ENCODE results near the gene ANKS3. TPM values are rescaled to one million over a fixed set of nuclear protein-coding genes. Genes with fewer than 3 reads are reported as not detected.

ANKS3 gene
- polyA plus RNA-seq, 1 of the 3 experiments (the other 2 are of a cell fraction), result 42.2 TPM

DNA sequence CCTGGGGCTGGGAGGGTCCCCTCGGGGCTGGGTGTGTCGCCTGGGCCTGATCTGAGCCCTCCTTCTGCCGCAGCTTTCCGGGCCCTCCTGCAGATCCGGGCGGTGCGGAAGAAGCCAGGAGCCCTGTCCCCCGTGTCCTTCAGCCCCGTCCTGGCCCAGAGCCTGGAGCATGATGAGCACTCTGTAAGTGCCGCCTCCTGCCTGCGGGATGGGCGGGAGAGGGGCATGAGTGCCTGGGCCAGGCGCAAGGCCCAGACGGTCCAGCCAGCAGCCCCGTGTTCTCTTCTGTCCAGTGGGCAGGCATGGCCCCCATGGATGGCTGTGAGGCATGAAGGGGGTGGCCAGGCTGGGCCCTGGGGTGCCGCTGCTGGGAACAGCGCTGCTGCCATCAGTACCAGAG lies 56.7 kb downstream of the ANKS3 start:
- CTCF ChIA-PET, result no interaction called here
- no peak for DNase-seq
- H3K27ac ChIP-seq (ENCODE audit: low read depth in 2 of 2, low read length in 1 of 2), result no peak overlapping the region
- H4K20me1 ChIP-seq (ENCODE audit: insufficient read depth), result 0 out of 2 replicates have a peak, but pooled peaks cover 2% of the 10 kb centered on the region
- H3K4me2 ChIP-seq, result no peak overlapping the region
- no peaks in the 10 kb centered on the region for H3K9me3 ChIP-seq
- H3K79me2 ChIP-seq (ENCODE audit: insufficient read depth), result no peaks in the 10 kb centered on the region; the same call in 1 of the 2 replicates
- peaks cover 9 to 20% of the 10 kb centered on the region in 2 experiments for H3K36me3 ChIP-seq (replicated peaks in 1 of 2; ENCODE audit: control insufficient read depth in 1 of 2, insufficient read depth in 2 of 2, low read length in 1 of 2)
- H2AFZ ChIP-seq (ENCODE audit: low read depth), result no peak overlapping the region
- 82% methylated on average over 10 of the region's 17 CpGs for whole genome bisulfite sequencing (ENCODE audit: low lambda C conversion rate)
- H3K4me1 ChIP-seq (ENCODE audit: control insufficient read depth in 1 of 2, insufficient read depth in 2 of 2, low read depth in 1 of 2, low read length in 1 of 2), result peaks cover 0 to 4% of the 10 kb centered on the region in 2 experiments; a peak in 1 of 4 replicates
- H3F3A ChIP-seq (replicated peaks; ENCODE audit: insufficient read depth), result no peaks in the 10 kb centered on the region
- H3K9ac ChIP-seq, result no peak overlapping the region
- H3K4me3 ChIP-seq (ENCODE audit: low read depth in 2 of 2, low read length in 1 of 2), result no peak overlapping the region
- no peaks in the 10 kb centered on the region for H3K27me3 ChIP-seq (ENCODE audit: insufficient read depth)
- POLR2A ChIA-PET, result no interaction called here
- no peaks in the 10 kb centered on the region for H3K9me2 ChIP-seq
- TF ChIP-seq, protein P1, sequence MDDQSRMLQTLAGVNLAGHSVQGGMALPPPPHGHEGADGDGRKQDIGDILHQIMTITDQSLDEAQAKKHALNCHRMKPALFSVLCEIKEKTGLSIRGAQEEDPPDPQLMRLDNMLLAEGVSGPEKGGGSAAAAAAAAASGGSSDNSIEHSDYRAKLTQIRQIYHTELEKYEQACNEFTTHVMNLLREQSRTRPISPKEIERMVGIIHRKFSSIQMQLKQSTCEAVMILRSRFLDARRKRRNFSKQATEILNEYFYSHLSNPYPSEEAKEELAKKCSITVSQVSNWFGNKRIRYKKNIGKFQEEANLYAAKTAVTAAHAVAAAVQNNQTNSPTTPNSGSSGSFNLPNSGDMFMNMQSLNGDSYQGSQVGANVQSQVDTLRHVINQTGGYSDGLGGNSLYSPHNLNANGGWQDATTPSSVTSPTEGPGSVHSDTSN (IDR thresholded peaks at IDR 0.05), result no peak
- TF ChIP-seq, protein P2, sequence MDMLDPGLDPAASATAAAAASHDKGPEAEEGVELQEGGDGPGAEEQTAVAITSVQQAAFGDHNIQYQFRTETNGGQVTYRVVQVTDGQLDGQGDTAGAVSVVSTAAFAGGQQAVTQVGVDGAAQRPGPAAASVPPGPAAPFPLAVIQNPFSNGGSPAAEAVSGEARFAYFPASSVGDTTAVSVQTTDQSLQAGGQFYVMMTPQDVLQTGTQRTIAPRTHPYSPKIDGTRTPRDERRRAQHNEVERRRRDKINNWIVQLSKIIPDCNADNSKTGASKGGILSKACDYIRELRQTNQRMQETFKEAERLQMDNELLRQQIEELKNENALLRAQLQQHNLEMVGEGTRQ (IDR thresholded peaks at IDR 0.05; ENCODE audit: borderline replicate concordance, low read depth, low read length), result no peak
- TF ChIP-seq MEF2A (IDR thresholded peaks at IDR 0.05; ENCODE audit: borderline replicate concordance, low read depth) (no peak), JUND (IDR thresholded peaks at IDR 0.05) (no peak), RCOR1 (IDR thresholded peaks at IDR 0.05; ENCODE audit: low read length) (no peak), MXI1 (IDR thresholded peaks at IDR 0.05; ENCODE audit: low read depth, low read length) (no peak), CHD2 (IDR thresholded peaks at IDR 0.05; ENCODE audit: low read length, partially characterized antibody) (no peak), TAF1 (IDR thresholded peaks at IDR 0.05; ENCODE audit: borderline replicate concordance, low read depth, low read length) (no peak), NFIC (IDR thresholded peaks at IDR 0.05; ENCODE audit: borderline replicate concordance) (no peak), FOXM1 (IDR thresholded peaks at IDR 0.05; ENCODE audit: low read depth) (no peak), SIN3A (IDR thresholded peaks at IDR 0.05; ENCODE audit: borderline replicate concordance, low read depth, low read length) (no peak), GATA2 (CRISPR knock-in tag; IDR thresholded peaks at IDR 0.05) (no peak), GABPA (IDR thresholded peaks at IDR 0.05; ENCODE audit: low read depth) (no peak), RFX5 (IDR thresholded peaks at IDR 0.05; ENCODE audit: low read length) (no peak), TEAD4 (IDR thresholded peaks at IDR 0.05; ENCODE audit: borderline replicate concordance, insufficient read depth) (no peak), RXRA (IDR thresholded peaks at IDR 0.05; ENCODE audit: borderline replicate concordance, low read depth) (no peak)
- TF ChIP-seq, protein P3, sequence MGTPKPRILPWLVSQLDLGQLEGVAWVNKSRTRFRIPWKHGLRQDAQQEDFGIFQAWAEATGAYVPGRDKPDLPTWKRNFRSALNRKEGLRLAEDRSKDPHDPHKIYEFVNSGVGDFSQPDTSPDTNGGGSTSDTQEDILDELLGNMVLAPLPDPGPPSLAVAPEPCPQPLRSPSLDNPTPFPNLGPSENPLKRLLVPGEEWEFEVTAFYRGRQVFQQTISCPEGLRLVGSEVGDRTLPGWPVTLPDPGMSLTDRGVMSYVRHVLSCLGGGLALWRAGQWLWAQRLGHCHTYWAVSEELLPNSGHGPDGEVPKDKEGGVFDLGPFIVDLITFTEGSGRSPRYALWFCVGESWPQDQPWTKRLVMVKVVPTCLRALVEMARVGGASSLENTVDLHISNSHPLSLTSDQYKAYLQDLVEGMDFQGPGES (IDR thresholded peaks at IDR 0.05; ENCODE audit: low read depth, low read length), result no peak
